Measurements from ENCODE around the gene HOXB8. TPM values are rescaled to one million over a fixed set of nuclear protein-coding genes. Genes with fewer than 3 reads are reported as not detected.

HOXB8 gene
- total and polyA plus RNA-seq, 4 experiments from 2014 or later: not detected

DNA sequence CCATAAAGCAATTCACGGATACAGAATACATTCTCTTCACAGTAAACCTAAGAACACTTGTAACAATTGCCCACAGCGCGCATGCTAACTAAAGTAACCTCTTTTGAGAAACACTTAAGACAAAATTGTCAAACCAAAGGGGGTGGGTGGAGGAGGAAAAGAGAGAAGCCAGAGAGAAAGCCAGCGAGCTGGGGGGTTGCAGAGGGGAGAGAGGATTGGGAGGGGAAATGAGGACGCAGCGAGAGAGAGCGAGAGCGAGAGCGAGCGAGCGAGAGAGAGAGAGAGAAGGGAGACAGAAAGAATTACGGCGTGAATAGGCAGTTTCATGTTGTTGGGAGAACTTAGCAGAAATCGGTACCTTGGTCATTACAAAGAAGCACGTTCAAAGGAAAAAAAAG lies 2.6 kb downstream of the HOXB8 start:
- peaks cover 27 to 64% (median 39%) of the 10 kb centered on the region in 4 donors for H3K4me1 Mint-ChIP-seq

DNA sequence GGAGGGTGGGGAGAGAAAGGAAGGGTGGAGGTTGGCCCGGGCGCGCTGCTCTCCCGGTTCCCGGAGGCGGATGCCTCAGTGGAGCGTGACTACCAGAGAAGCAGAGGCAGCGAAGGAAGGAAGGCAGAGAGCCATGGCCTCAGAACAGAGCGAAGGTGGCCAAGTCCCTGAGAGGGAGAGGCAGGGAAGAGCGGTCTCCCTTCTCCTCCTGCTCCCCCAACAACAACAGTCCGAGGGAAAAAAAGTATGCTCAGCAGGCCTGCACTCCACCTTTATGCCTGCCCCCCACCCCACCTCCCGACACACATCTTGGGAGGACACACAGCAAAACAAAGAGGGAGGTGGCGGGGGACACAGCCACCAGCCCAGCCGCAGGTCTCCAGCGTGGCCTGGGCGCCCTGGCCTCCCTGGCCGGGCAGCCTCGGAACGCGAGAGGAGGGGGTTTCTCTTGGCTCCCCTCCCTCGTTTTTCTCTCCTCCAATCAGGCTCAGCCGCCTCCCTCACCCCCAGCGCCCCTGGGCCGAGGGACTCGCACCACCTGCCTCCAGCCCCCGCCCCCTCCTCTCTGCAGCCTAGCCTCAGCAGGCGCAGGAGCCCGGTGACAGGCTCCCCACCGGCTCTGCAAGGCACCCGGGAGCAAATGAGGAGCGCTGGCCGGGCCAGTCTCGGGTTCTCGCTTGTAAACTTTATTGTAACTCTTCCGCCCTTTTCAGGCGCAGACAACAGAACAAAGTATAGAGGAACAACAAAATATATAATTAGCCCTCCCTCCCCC lies 3.2 kb downstream of the HOXB8 start:
- peaks cover 59% of the 10 kb centered on the region for H3K27me3 ChIP-seq (ENCODE audit: insufficient read depth, low read length)

More for the DNA sequence above, 2.6 kb downstream of the HOXB8 start:
- CTCF ChIA-PET (ENCODE audit: partially characterized antibody): interaction anchor here (0.6 to 3.9 kb wide), 13 partner anchors 10 to 587 kb away, joined by 3 to 16 read pairs (median 4); no protein-coding TSS in a partner anchor
- Histone ChIP-seq H3K4me1 (ENCODE audit: insufficient read depth, low read length) (peaks cover 52% of the 10 kb centered on the region), H3K9me3 (ENCODE audit: control insufficient read depth in 1 of 2, low read length in 2 of 2) (no peaks in the 10 kb centered on the region), H3K36me3 (ENCODE audit: insufficient read depth, low read length) (no peaks in the 10 kb centered on the region), H3K27ac (ENCODE audit: low read depth, low read length) (no peak overlapping the region), H3K4me3 (ENCODE audit: low read length in 2 of 2) (peak overlapping the region; percentile 23 to 33), H3K27me3 (ENCODE audit: insufficient read depth, low read length) (peaks cover 65% of the 10 kb centered on the region)
- POLR2A ChIA-PET (ENCODE audit: partially characterized antibody): interaction anchor here (0.7 to 1.2 kb wide), 4 partner anchors 11 to 273 kb away, joined by 3 to 5 read pairs (median 4); no protein-coding TSS in a partner anchor
- DNase-seq: peak in 1 of 5 donors; percentile 17
- peaks cover 42 to 70% of the 10 kb centered on the region in 2 donors for H3K27me3 Mint-ChIP-seq
- H3K4me3 Mint-ChIP-seq: peak overlapping the region; percentile 76 to 93 (median 82)
- H3K36me3 Mint-ChIP-seq: peaks cover 0 to 6% of the 10 kb centered on the region in 2 donors
- intact Hi-C loops (cut with micrococcal nuclease): no loop called here
- peak overlapping the region in 5 of 7 donors; percentile 1 to 85 (median 37) for H3K27ac Mint-ChIP-seq
- H3K9me3 Mint-ChIP-seq: peaks cover 0 to 6% (median 0%) of the 10 kb centered on the region in 8 donors

DNA sequence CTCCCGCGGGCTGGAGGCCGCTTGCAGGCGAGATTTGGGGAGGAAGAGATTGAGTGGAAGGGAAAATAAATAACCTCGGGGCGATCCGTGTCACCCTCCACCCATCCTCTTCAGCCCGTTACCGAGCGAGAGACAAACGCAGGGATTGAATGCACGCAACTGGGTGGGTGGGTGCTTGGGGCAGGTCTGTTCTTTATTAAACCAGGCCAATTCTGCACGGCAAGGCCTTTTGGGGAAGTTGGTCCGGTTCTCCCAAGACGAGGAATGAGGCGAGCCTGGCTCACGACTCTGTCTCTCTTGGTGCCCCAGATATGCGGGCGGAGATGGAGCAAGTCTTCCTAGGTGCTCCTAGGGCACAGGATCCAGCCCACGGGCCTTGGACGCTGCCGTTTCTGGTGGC lies 3.9 kb downstream of the HOXB8 start:
- H3K4me1 Mint-ChIP-seq: peaks cover 23 to 55% (median 34%) of the 10 kb centered on the region in 4 donors
- peak overlapping the region in 5 of 7 donors; percentile 13 to 93 (median 69) for H3K27ac Mint-ChIP-seq
- POLR2A ChIA-PET (ENCODE audit: partially characterized antibody): no interaction called here
- peaks cover 51% of the 10 kb centered on the region for H3K4me1 ChIP-seq (ENCODE audit: insufficient read depth, low read length)
- peaks cover 53% of the 10 kb centered on the region for H3K27me3 ChIP-seq (ENCODE audit: insufficient read depth, low read length)
- H3K4me3 ChIP-seq (ENCODE audit: low read length in 2 of 2): peak overlapping the region; percentile 64 to 76
- H3K36me3 Mint-ChIP-seq: peaks cover 0 to 6% of the 10 kb centered on the region in 2 donors
- peaks cover 39 to 69% of the 10 kb centered on the region in 2 donors for H3K27me3 Mint-ChIP-seq
- no peaks in the 10 kb centered on the region for H3K36me3 ChIP-seq (ENCODE audit: insufficient read depth, low read length)
- CTCF ChIA-PET (ENCODE audit: partially characterized antibody): no interaction called here
- intact Hi-C loops (cut with micrococcal nuclease): loop anchor here (2.0 kb wide), 1 partner anchor 14 kb away; no protein-coding TSS in a partner anchor
- no peak for DNase-seq
- H3K9me3 ChIP-seq (ENCODE audit: control insufficient read depth in 1 of 2, low read length in 2 of 2): no peaks in the 10 kb centered on the region
- peak overlapping the region; percentile 86 to 93 (median 90) for H3K4me3 Mint-ChIP-seq
- H3K9me3 Mint-ChIP-seq: peaks cover 0 to 6% (median 0%) of the 10 kb centered on the region in 8 donors
- no peak overlapping the region for H3K27ac ChIP-seq (ENCODE audit: low read depth, low read length)

More for the DNA sequence above, 3.2 kb downstream of the HOXB8 start:
- Mint-ChIP-seq H3K9me3 (peaks cover 0 to 6% (median 0%) of the 10 kb centered on the region in 8 donors), H3K4me1 (peaks cover 23 to 58% (median 35%) of the 10 kb centered on the region in 4 donors), H3K36me3 (peaks cover 0 to 6% of the 10 kb centered on the region in 2 donors), H3K27ac (peak overlapping the region in 3 of 7 donors; percentile 42 to 69 (median 47)), H3K27me3 (peaks cover 40 to 69% of the 10 kb centered on the region in 2 donors), H3K4me3 (peak overlapping the region; percentile 86 to 93 (median 90))
- no peaks in the 10 kb centered on the region for H3K9me3 ChIP-seq (ENCODE audit: control insufficient read depth in 1 of 2, low read length in 2 of 2)
- CTCF ChIA-PET (ENCODE audit: partially characterized antibody): no interaction called here
- intact Hi-C loops (cut with micrococcal nuclease): loop anchor here (2.0 kb wide), 1 partner anchor 13 kb away; no protein-coding TSS in a partner anchor
- POLR2A ChIA-PET (ENCODE audit: partially characterized antibody): no interaction called here
- DNase-seq: no peak
- peaks cover 51% of the 10 kb centered on the region for H3K4me1 ChIP-seq (ENCODE audit: insufficient read depth, low read length)
- peak overlapping the region in 1 of 2 donors; percentile 64 for H3K4me3 ChIP-seq (ENCODE audit: low read length in 2 of 2)
- H3K27ac ChIP-seq (ENCODE audit: low read depth, low read length): no peak overlapping the region
- H3K36me3 ChIP-seq (ENCODE audit: insufficient read depth, low read length): no peaks in the 10 kb centered on the region

GRCh38 chr17:48610282-48611211 lies 4.5 kb downstream of the HOXB8 start, which contains the start of gene HOXB7:
Gene HOXB7 (minus strand): TSS chr17:48611017. CDS start chr17:48610918, 99 bp downstream.
- POLR2A ChIA-PET (ENCODE audit: partially characterized antibody): interaction anchor here (0.7 to 1.1 kb wide), 2 partner anchors 69 to 640 kb away, joined by 3 to 5 read pairs; partner anchors contain the start of gene CDK5RAP3
- H3K27ac ChIP-seq (ENCODE audit: low read depth, low read length): no peak within 1 kb of the TSS

GRCh38 chr17:48609759-48610281 lies 5.3 kb downstream of the HOXB8 start:
- intact Hi-C loops (cut with micrococcal nuclease): loop anchor here (2.0 kb wide), 1 partner anchor 15 kb away; no protein-coding TSS in a partner anchor
- Mint-ChIP-seq H3K4me3 (peak overlapping the region; percentile 51 to 93 (median 88)), H3K36me3 (peaks cover 0 to 6% of the 10 kb centered on the region in 2 donors), H3K27me3 (peaks cover 35 to 62% of the 10 kb centered on the region in 2 donors), H3K27ac (peak overlapping the region in 1 of 7 donors; percentile 5), H3K9me3 (peaks cover 0 to 4% (median 0%) of the 10 kb centered on the region in 8 donors), H3K4me1 (peaks cover 22 to 44% (median 32%) of the 10 kb centered on the region in 4 donors)
- no peaks in the 10 kb centered on the region for H3K9me3 ChIP-seq (ENCODE audit: control insufficient read depth in 1 of 2, low read length in 2 of 2)
- ChIA-PET POLR2A (ENCODE audit: partially characterized antibody) (interaction anchor here (0.7 to 1.1 kb wide), 3 partner anchors 9 to 639 kb away, joined by 3 to 5 read pairs (median 3); partner anchors contain the start of gene CDK5RAP3), CTCF (ENCODE audit: partially characterized antibody) (interaction anchor here (1.0 to 2.6 kb wide), 6 partner anchors 9 to 583 kb away, joined by 3 to 9 read pairs (median 3); partner anchors contain the start of gene HOXB5)
- H3K4me1 ChIP-seq (ENCODE audit: insufficient read depth, low read length): peaks cover 49% of the 10 kb centered on the region
- no peaks in the 10 kb centered on the region for H3K36me3 ChIP-seq (ENCODE audit: insufficient read depth, low read length)
- peak overlapping the region; percentile 64 to 76 for H3K4me3 ChIP-seq (ENCODE audit: low read length in 2 of 2)
- H3K27me3 ChIP-seq (ENCODE audit: insufficient read depth, low read length): peaks cover 47% of the 10 kb centered on the region
- DNase-seq: no peak
- no peak overlapping the region for H3K27ac ChIP-seq (ENCODE audit: low read depth, low read length)

More at GRCh38 chr17:48610282-48611211, 4.5 kb downstream of the HOXB8 start, which contains the start of gene HOXB7:
- CTCF ChIA-PET (ENCODE audit: partially characterized antibody): interaction anchor here (1.0 to 2.6 kb wide), 5 partner anchors 10 to 583 kb away, joined by 3 to 9 read pairs (median 3); partner anchors contain the start of gene HOXB5
- peaks cover 35 to 65% of the 10 kb centered on the region in 2 donors for H3K27me3 Mint-ChIP-seq
- intact Hi-C loops (cut with micrococcal nuclease): loop anchor here (2.0 kb wide), 1 partner anchor 14 kb away; no protein-coding TSS in a partner anchor
- peaks cover 51% of the 10 kb centered on the region for H3K4me1 ChIP-seq (ENCODE audit: insufficient read depth, low read length)
- no peaks in the 10 kb centered on the region for H3K36me3 ChIP-seq (ENCODE audit: insufficient read depth, low read length)
- peak within 1 kb of the TSS in 6 of 7 donors; percentile 13 to 93 (median 69) for H3K27ac Mint-ChIP-seq
- H3K9me3 ChIP-seq (ENCODE audit: control insufficient read depth in 1 of 2, low read length in 2 of 2): no peaks in the 10 kb centered on the region
- H3K4me1 Mint-ChIP-seq: peaks cover 23 to 49% (median 34%) of the 10 kb centered on the region in 4 donors
- peaks cover 47% of the 10 kb centered on the region for H3K27me3 ChIP-seq (ENCODE audit: insufficient read depth, low read length)
- H3K4me3 ChIP-seq (ENCODE audit: low read length in 2 of 2): peak within 1 kb of the TSS; percentile 64 to 76
- peak within 1 kb of the TSS; percentile 86 to 93 (median 90) for H3K4me3 Mint-ChIP-seq
- H3K9me3 Mint-ChIP-seq: peaks cover 0 to 4% (median 0%) of the 10 kb centered on the region in 8 donors
- peak in 2 of 5 donors; percentile 50 to 56 for DNase-seq
- peaks cover 0 to 6% of the 10 kb centered on the region in 2 donors for H3K36me3 Mint-ChIP-seq

DNA sequence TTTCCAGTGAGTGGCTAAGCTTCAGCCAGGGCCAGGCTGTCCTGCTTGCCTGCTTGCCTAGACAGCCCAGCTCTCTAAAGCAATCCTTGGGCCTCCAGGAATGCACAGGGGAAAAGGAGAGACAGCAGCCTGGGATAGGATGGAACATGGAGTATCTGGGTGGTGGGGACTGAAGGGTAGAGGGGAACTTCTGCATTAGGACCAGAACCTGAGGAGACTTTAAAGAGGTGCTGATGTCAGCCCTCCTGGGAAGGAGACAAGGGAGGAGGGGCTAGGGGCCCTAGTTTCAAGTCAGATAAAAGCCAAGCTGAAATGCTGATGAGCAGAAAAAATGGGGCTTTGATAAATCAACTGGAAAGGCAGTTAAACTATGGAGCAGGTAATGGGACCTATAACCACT lies 6.1 kb downstream of the HOXB8 start:
- ChIA-PET CTCF (ENCODE audit: partially characterized antibody) (interaction anchor here (1.0 to 2.6 kb wide), 5 partner anchors 8 to 582 kb away, joined by 3 to 9 read pairs (median 3); partner anchors contain the start of gene HOXB5), POLR2A (ENCODE audit: partially characterized antibody) (interaction anchor here (1.0 kb wide), 2 partner anchors 8 to 9 kb away, joined by 3 to 4 read pairs; no protein-coding TSS in a partner anchor)
- Histone ChIP-seq H3K9me3 (ENCODE audit: control insufficient read depth in 1 of 2, low read length in 2 of 2) (no peaks in the 10 kb centered on the region), H3K4me1 (ENCODE audit: insufficient read depth, low read length) (peaks cover 49% of the 10 kb centered on the region), H3K27ac (ENCODE audit: low read depth, low read length) (no peak overlapping the region), H3K27me3 (ENCODE audit: insufficient read depth, low read length) (peaks cover 50% of the 10 kb centered on the region), H3K4me3 (ENCODE audit: low read length in 2 of 2) (no peak overlapping the region), H3K36me3 (ENCODE audit: insufficient read depth, low read length) (no peaks in the 10 kb centered on the region)
- Mint-ChIP-seq H3K36me3 (peaks cover 0 to 6% of the 10 kb centered on the region in 2 donors), H3K4me1 (peaks cover 21 to 43% (median 31%) of the 10 kb centered on the region in 4 donors), H3K27me3 (peaks cover 38 to 65% of the 10 kb centered on the region in 2 donors), H3K9me3 (peaks cover 0 to 4% (median 0%) of the 10 kb centered on the region in 8 donors), H3K4me3 (peak overlapping the region in 4 of 8 donors; percentile 7 to 76 (median 23)), H3K27ac (peak overlapping the region in 1 of 7 donors; percentile 5)
- intact Hi-C loops (cut with micrococcal nuclease): no loop called here
- DNase-seq: no peak

Measured in CD4-positive, alpha-beta memory T cell (primary cell).